OCI-LY3 (cell line): ENCODE results near the gene DDT.
A peak's percentile ranks its signal among the peaks of the same experiment; 100 is the strongest.
"Not testable (repeated sequence)": the region's sequence is repeated elsewhere in the genome, so short reads cannot be mapped to it uniquely, and the experiment has no call there.

Experiments used
- H2AFZ ChIP-seq: fragments of 200-600, 300-600 bp; shearing (Covaris generic); 2 replicates; pipeline ENCODE4 v1.6.0; 2014; ENCODE audit warnings: antibody characterized with exemption, low read depth, low read length
- H3K27ac ChIP-seq: fragments of 200-600, 300-600 bp; sonication (generic); 2 replicates; pipeline ENCODE4 v1.5.1; 2014; ENCODE audit warnings: mild to moderate bottlenecking, low read length, moderate library complexity, mixed read lengths
- H3K27me3 ChIP-seq: fragments of 200-600, 300-600 bp; sonication (generic); 2 replicates; pipeline ENCODE4 v1.6.1; 2014; ENCODE audit warnings: low read depth, low read length, mixed read lengths
- H3K36me3 ChIP-seq: fragments of 200-600, 300-600 bp; sonication (generic); replicated peaks from 2 replicates; pipeline ENCODE3; 2014; ENCODE audit warnings: low read depth, low read length, mixed read lengths
- H3K4me1 ChIP-seq: fragments of 300-600, 200-600 bp; sonication (generic); 2 replicates; pipeline ENCODE4 v1.6.1; 2014; ENCODE audit warnings: low read length, mixed read lengths
- H3K4me2 ChIP-seq: fragments of 200-600, 300-600 bp; sonication (generic); 2 replicates; pipeline ENCODE4 v1.6.1; 2014; ENCODE audit warnings: low read length, mixed read lengths
- H3K4me3 ChIP-seq: fragments of 300-600, 200-600 bp; sonication (generic); 2 replicates; pipeline ENCODE4 v1.5.1; 2014; ENCODE audit warnings: antibody characterized with exemption, mild to moderate bottlenecking, low read length, moderate library complexity
- H3K79me2 ChIP-seq: fragments of 300-600, 200-600 bp; shearing (Covaris generic); 2 replicates; pipeline ENCODE4 v1.6.1; 2014; ENCODE audit warnings: mild to moderate bottlenecking, low read length, mixed read lengths
- H3K9ac ChIP-seq: fragments of 300-600, 200-600 bp; shearing (Covaris generic); 2 replicates; pipeline ENCODE4 v1.6.0; 2014; ENCODE audit warnings: mild to moderate bottlenecking, low read length, moderate library complexity
- H3K9me3 ChIP-seq: fragments of 200-600, 300-600 bp; shearing (Covaris generic); 2 replicates; pipeline ENCODE4 v1.6.1; 2014; ENCODE audit warnings: low read length, mixed read lengths; ENCODE audit not compliant: insufficient read depth
- H4K20me1 ChIP-seq: fragments of 200-600, 300-600 bp; sonication (generic); 2 replicates; pipeline ENCODE4 v1.6.1; 2016; ENCODE audit warnings: low read length, mixed read lengths; ENCODE audit not compliant: insufficient read depth
- TF ChIP-seq, protein P1 (sequence below): fragments of 200-600, 300-600 bp; sonication (generic); IDR thresholded peaks from 2 replicates; pipeline ENCODE4 v1.5.1; 2014; ENCODE audit warnings: antibody characterized with exemption, low read length, low read depth

DDT gene

GRCh38 chr22:23956301-23956900 is 17.8 kb downstream of the DDT start:
- not testable (repeated sequence) for H3K9me3 ChIP-seq, H3K9ac ChIP-seq, H3K79me2 ChIP-seq, H4K20me1 ChIP-seq, H3K27ac ChIP-seq, H3K27me3 ChIP-seq, H3K4me1 ChIP-seq, H3K36me3 ChIP-seq
- H3K4me2 ChIP-seq, result peak overlapping the region; percentile 57
- 0 out of 2 replicates have a peak overlapping the region, but pooled peaks have one; percentile 44 for H3K4me3 ChIP-seq
- H2AFZ ChIP-seq, result peak overlapping the region; percentile 34; the same call in 1 of the 2 replicates
- TF ChIP-seq, protein P1, sequence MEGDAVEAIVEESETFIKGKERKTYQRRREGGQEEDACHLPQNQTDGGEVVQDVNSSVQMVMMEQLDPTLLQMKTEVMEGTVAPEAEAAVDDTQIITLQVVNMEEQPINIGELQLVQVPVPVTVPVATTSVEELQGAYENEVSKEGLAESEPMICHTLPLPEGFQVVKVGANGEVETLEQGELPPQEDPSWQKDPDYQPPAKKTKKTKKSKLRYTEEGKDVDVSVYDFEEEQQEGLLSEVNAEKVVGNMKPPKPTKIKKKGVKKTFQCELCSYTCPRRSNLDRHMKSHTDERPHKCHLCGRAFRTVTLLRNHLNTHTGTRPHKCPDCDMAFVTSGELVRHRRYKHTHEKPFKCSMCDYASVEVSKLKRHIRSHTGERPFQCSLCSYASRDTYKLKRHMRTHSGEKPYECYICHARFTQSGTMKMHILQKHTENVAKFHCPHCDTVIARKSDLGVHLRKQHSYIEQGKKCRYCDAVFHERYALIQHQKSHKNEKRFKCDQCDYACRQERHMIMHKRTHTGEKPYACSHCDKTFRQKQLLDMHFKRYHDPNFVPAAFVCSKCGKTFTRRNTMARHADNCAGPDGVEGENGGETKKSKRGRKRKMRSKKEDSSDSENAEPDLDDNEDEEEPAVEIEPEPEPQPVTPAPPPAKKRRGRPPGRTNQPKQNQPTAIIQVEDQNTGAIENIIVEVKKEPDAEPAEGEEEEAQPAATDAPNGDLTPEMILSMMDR, result peak; percentile 57

GRCh38 chr22:23955886-23956285 is 18.4 kb downstream of the DDT start:
- H3K79me2 ChIP-seq, H3K4me2 ChIP-seq, H3K9me3 ChIP-seq: not testable (repeated sequence)

GRCh38 chr22:23954991-23955305 is 19.3 kb downstream of the DDT start:
- not testable (repeated sequence) for H3K4me2 ChIP-seq, H3K9me3 ChIP-seq, H4K20me1 ChIP-seq, H3K4me3 ChIP-seq, H3K9ac ChIP-seq, H3K27me3 ChIP-seq, H3K79me2 ChIP-seq, H2AFZ ChIP-seq, H3K36me3 ChIP-seq, H3K4me1 ChIP-seq, H3K27ac ChIP-seq

More at GRCh38 chr22:23955886-23956285, 18.4 kb downstream of the DDT start:
- not testable (repeated sequence) for H2AFZ ChIP-seq, H3K27ac ChIP-seq, H3K36me3 ChIP-seq, H3K27me3 ChIP-seq, H3K4me1 ChIP-seq, H3K4me3 ChIP-seq, H3K9ac ChIP-seq, H4K20me1 ChIP-seq

- not testable (repeated sequence) for H3K79me2 ChIP-seq, H3K27ac ChIP-seq
Observed at GRCh38 chr22:23954193-23954990, 19.8 kb downstream of the DDT start.

GRCh38 chr22:23953485-23953884 is 20.8 kb downstream of the DDT start:
- not testable (repeated sequence) for H4K20me1 ChIP-seq, H3K4me2 ChIP-seq, H3K4me3 ChIP-seq, H3K36me3 ChIP-seq, H3K9ac ChIP-seq, H3K27me3 ChIP-seq, H3K27ac ChIP-seq, H3K9me3 ChIP-seq, H3K4me1 ChIP-seq, H2AFZ ChIP-seq, H3K79me2 ChIP-seq

More at GRCh38 chr22:23954193-23954990, 19.8 kb downstream of the DDT start:
- H3K9ac ChIP-seq, H3K9me3 ChIP-seq, H2AFZ ChIP-seq, H3K4me3 ChIP-seq, H3K36me3 ChIP-seq, H3K4me2 ChIP-seq, H4K20me1 ChIP-seq, H3K27me3 ChIP-seq, H3K4me1 ChIP-seq: not testable (repeated sequence)

DNA sequence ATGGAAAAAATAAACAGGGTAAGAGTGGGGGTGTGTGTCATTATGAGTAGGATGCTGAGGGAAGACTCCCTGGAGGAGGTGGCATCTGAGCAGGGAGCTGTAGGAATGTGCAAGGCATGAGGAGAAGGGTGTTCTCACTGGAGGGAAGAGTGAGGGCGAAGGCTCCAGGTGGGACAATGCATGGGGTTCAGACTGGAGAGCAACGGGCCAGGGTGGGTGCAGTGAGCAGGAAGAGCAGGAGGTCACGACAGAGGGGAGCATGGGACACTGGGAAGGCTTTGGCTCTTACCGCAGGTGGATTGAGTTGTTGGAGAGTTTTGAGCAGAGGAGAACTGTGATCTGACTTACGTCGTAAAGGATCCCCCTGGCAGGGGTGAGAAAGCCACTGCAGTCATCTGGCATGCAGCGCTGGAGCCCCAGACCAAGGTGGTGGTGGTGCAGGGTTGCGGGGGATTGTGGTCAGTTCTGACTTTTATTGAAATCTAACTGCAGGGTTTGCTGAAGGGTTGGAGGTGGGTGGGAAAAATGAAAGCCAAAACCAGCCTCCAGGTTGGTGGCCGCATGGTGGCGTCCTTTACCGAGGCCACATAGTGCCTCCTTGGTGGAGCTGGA is 21.3 kb downstream of the DDT start:
- H3K36me3 ChIP-seq, H3K4me2 ChIP-seq, H4K20me1 ChIP-seq, H3K4me3 ChIP-seq, H3K9me3 ChIP-seq, H3K9ac ChIP-seq, H3K27me3 ChIP-seq, H2AFZ ChIP-seq, H3K4me1 ChIP-seq, H3K79me2 ChIP-seq, H3K27ac ChIP-seq: not testable (repeated sequence)

- H2AFZ ChIP-seq, H3K9ac ChIP-seq, H3K27ac ChIP-seq, H4K20me1 ChIP-seq, H3K36me3 ChIP-seq, H3K9me3 ChIP-seq, H3K4me2 ChIP-seq, H3K27me3 ChIP-seq, H3K79me2 ChIP-seq, H3K4me1 ChIP-seq, H3K4me3 ChIP-seq: not testable (repeated sequence)
Observed at GRCh38 chr22:23951383-23951782, 22.9 kb downstream of the DDT start.

DNA sequence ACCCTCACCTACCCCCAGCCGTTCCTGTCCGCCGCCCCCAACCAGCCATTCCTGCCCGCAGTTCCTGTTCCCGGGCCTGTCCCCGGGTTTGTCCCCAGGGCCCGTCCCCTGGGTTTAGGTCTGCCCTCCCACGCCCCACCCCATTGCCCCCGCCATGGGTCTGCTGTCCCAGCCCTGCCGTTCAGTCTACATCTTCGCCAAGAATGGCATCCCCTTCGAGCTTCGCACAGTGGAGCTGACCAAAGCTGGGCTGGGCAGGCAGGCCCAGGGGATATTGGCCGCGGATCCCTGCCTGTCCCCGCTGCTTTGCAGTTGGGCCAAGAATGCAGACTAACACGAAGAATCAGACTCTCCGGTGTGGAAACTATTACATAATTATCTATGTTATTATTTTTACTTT is 24.5 kb downstream of the DDT start:
- H3K4me1 ChIP-seq, H3K9ac ChIP-seq, H3K9me3 ChIP-seq, H3K27me3 ChIP-seq, H3K4me2 ChIP-seq, H3K27ac ChIP-seq, H3K36me3 ChIP-seq, H2AFZ ChIP-seq, H4K20me1 ChIP-seq, H3K79me2 ChIP-seq, H3K4me3 ChIP-seq: not testable (repeated sequence)

DNA sequence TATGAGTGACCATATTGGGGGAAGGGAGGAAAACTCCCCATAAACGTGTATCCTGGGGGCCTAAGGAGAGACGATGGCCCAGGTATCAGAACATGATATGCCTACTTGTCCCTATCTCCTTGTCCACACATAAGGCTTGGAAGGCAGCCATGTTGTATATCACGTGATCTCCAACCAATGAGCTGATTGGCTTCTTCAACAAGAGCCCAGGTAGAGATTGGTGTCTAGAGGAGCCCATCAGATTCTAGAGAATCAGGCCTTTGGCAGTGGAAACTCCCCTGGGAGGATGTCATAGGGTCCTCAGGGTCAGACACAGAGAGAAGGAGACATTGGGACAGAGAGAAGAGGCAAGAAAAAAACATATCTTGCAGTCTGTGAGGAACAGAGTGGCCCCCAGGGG is 26.9 kb downstream of the DDT start:
- not testable (repeated sequence) for H3K4me1 ChIP-seq, H3K9ac ChIP-seq, H3K27ac ChIP-seq, H4K20me1 ChIP-seq, H2AFZ ChIP-seq, H3K36me3 ChIP-seq, H3K9me3 ChIP-seq, H3K79me2 ChIP-seq, H3K4me2 ChIP-seq, H3K27me3 ChIP-seq, H3K4me3 ChIP-seq
